Measurements from ENCODE around the gene ZNF786. TPM values are rescaled to one million over a fixed set of nuclear protein-coding genes. Genes with fewer than 3 reads are reported as not detected.

Gene ZNF786
- total and polyA plus RNA-seq, 8 donors = 1.3 to 23.5 (median 2.7) TPM

DNA sequence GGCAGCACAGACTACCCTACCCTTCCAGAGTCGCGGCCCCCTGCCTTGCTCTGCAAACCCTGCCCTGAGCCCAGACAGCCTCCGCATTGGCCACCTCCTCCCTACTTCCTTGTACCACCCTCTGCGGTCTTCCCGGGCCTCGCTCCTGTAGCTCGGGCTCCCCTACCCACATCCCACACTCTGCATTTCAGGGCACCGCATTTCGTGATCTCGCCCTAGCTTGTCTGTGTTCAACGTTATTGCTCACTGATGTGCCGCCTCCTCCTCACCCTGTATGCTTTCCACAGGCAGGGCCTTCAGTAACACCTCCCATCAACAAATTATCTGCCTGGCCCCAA lies 68.8 kb downstream of the ZNF786 start:
- intact Hi-C loops (cut with DNase I; ENCODE audit: low total_unique reads) = no loop called here
- Histone ChIP-seq H3K27ac (no peak overlapping the region), H3K36me3 (peaks cover 23 to 58% (median 45%) of the 10 kb centered on the region in 4 donors), H3K4me1 (peaks cover 7 to 40% (median 33%) of the 10 kb centered on the region in 4 donors), H3K4me3 (no peak overlapping the region), H3K9me3 (no peaks in the 10 kb centered on the region), H3K27me3 (no peaks in the 10 kb centered on the region)
- no peak for DNase-seq
- TF ChIP-seq, protein P1, sequence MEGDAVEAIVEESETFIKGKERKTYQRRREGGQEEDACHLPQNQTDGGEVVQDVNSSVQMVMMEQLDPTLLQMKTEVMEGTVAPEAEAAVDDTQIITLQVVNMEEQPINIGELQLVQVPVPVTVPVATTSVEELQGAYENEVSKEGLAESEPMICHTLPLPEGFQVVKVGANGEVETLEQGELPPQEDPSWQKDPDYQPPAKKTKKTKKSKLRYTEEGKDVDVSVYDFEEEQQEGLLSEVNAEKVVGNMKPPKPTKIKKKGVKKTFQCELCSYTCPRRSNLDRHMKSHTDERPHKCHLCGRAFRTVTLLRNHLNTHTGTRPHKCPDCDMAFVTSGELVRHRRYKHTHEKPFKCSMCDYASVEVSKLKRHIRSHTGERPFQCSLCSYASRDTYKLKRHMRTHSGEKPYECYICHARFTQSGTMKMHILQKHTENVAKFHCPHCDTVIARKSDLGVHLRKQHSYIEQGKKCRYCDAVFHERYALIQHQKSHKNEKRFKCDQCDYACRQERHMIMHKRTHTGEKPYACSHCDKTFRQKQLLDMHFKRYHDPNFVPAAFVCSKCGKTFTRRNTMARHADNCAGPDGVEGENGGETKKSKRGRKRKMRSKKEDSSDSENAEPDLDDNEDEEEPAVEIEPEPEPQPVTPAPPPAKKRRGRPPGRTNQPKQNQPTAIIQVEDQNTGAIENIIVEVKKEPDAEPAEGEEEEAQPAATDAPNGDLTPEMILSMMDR (IDR thresholded peaks at IDR 0.05) = no peak
- TF ChIP-seq EP300 (IDR thresholded peaks at IDR 0.05) (no peak), POLR2AphosphoS5 (IDR thresholded peaks at IDR 0.05) (no peak), POLR2A (IDR thresholded peaks at IDR 0.05) (no peak)
- 86 to 90% (median 88%) methylated on average over 12 of the region's 12 CpGs for WGBS, 5 donors

DNA sequence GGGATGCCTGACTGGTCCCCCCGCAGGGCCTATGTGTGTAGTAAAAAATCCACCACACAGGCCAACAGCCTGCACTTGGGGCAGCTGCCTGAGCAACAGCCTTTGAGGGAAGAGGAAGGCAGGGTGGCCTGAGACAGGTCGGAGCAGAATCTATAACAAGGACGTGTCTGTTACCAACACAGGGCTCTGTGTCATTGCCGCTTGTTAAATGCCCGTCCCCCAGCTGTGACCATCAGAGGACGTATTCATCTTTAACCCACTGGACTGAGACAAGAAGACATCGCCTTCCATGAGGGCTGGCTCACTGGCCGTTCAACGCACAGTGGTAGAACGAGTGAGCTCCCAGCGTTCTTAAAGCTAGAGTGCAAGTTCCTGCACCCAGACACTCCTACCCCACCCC lies 70.0 kb downstream of the ZNF786 start:
- intact Hi-C loops (cut with DNase I; ENCODE audit: low total_unique reads) = no loop called here
- peaks cover 0 to 28% (median 21%) of the 10 kb centered on the region in 4 donors for H3K4me1 ChIP-seq
- H3K4me3 ChIP-seq = no peak overlapping the region
- H3K9me3 ChIP-seq = no peaks in the 10 kb centered on the region
- 82 to 92% (median 85%) methylated on average over 11 of the region's 11 CpGs for WGBS, 5 donors
- H3K27me3 ChIP-seq = no peaks in the 10 kb centered on the region
- no peak for TF ChIP-seq POLR2A (IDR thresholded peaks at IDR 0.05)
- TF ChIP-seq, protein P1 (IDR thresholded peaks at IDR 0.05) = no peak
- peaks cover 32 to 70% (median 57%) of the 10 kb centered on the region in 4 donors for H3K36me3 ChIP-seq
- no peak overlapping the region for H3K27ac ChIP-seq
- no peak for DNase-seq

Small RNA genes within 50 kb of the gene (small RNA-seq; reads per million reads assigned to genes)
- gene COX6B1P1 (0 reads per million in 4 donors), gene RN7SL521P (0.15 to 0.53 (median 0.28) reads per million in 4 donors), gene RNU6-650P (0 to 0.41 (median 0) reads per million in 4 donors)

Other genes with a start within 250 kb of the ZNF786 start
- gene EZH2, start 206.4 kb downstream of the ZNF786 start, total RNA-seq = 10 to 100 TPM in 2 of 5 donors, 1 to 10 TPM in 1, under 1 TPM in 2; under 0.01 to 12.9 (median 5.5) TPM
- 10 to 100 TPM in 1 of 3 donors, 1 to 10 TPM in 2; 2.9 to 10.1 (median 3.7) TPM for gene EZH2, start 206.4 kb downstream of the ZNF786 start, polyA plus RNA-seq
- 100 to 1,000 TPM in 3 of 5 donors, 10 to 100 TPM in 2; 26.8 to 185 (median 176) TPM for gene PDIA4, start 62.2 kb downstream of the ZNF786 start, total RNA-seq
- gene PDIA4, start 62.2 kb downstream of the ZNF786 start, polyA plus RNA-seq = 10 to 100 TPM; 13.7 to 55.0 (median 35.8) TPM
- 1 to 10 TPM in 2 of 5 donors, under 1 TPM in 2, not detected in 1; under 0.01 to 6.1 (median 1.6) TPM for gene ZNF425, start 35.6 kb upstream of the ZNF786 start, total RNA-seq
- 1 to 10 TPM in 2 of 3 donors, under 1 TPM in 1; 0.93 to 1.4 (median 1.2) TPM for gene ZNF425, start 35.6 kb upstream of the ZNF786 start, polyA plus RNA-seq
- gene ZNF398, start 56.7 kb upstream of the ZNF786 start, total RNA-seq = 10 to 100 TPM; 11.7 to 55.4 (median 13.9) TPM
- 1 to 10 TPM; 2.1 to 3.7 (median 2.5) TPM for gene ZNF398, start 56.7 kb upstream of the ZNF786 start, polyA plus RNA-seq
- gene ZNF282, start 104.8 kb upstream of the ZNF786 start, total RNA-seq = 10 to 100 TPM; 12.6 to 86.0 (median 18.9) TPM
- 1 to 10 TPM; 8.4 to 9.9 (median 8.6) TPM for gene ZNF282, start 104.8 kb upstream of the ZNF786 start, polyA plus RNA-seq
- gene ZNF212, start 148.9 kb upstream of the ZNF786 start, total RNA-seq = 10 to 100 TPM in 2 of 5 donors, 1 to 10 TPM in 3; 2.9 to 42.9 (median 7.3) TPM
- 1 to 10 TPM; 5.4 to 6.4 (median 6.4) TPM for gene ZNF212, start 148.9 kb upstream of the ZNF786 start, polyA plus RNA-seq
- gene ZNF783, start 171.5 kb upstream of the ZNF786 start, total RNA-seq = 10 to 100 TPM in 4 of 5 donors, 1 to 10 TPM in 1; 8.5 to 31.2 (median 15.4) TPM
- 1 to 10 TPM; 3.7 to 6.5 (median 4.1) TPM for gene ZNF783, start 171.5 kb upstream of the ZNF786 start, polyA plus RNA-seq